ENCODE measurements around the gene RBFOX2. TPM values are rescaled to one million over a fixed set of nuclear protein-coding genes. Genes with fewer than 3 reads are reported as not detected.

The RBFOX2 gene
- total and polyA plus RNA-seq, 2 of the 8 experiments (the other 6 are each of a cell fraction or from before 2014, with no cell fraction given), result 121 to 122 TPM

DNA sequence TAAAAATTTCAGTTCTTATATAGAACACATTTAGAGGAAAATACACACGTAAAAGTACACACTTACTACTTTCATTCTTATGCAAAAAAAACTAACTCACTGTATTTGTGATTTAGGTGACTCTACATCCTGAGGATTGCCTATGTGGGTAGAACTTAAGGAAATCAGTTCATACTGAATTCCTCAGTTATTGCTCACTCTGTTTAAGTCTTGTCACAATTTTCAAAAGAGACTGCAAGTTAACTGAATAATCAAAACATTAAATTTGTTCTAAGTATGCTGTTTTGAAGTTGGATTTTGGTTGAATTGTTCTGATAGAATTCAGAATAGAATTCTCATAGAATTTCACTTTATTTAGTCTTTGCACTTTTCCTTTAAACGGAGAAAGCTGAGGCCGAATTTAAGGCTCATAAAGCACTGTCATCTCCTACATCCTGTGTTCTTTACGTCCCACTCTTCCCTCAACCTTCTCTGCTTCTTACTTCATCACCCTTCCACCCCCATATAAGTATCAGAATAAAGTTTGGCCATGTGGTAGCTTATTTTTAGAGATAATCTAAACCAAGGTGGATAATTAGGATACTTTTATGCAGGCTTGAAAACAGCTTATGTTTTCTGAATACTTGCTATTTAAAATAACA is 251.2 kb downstream of the RBFOX2 start:
- Histone ChIP-seq H4K20me1 (replicated peaks in 1 of 2; ENCODE audit: control insufficient read depth in 1 of 2, insufficient read depth in 2 of 2, low read length in 2 of 2) (peaks cover 0 to 1% of the 10 kb centered on the region in 2 experiments), H3K56ac (replicated peaks; ENCODE audit: insufficient read length, low read depth, low read length) (no peak overlapping the region), H2BK20ac (ENCODE audit: low read length) (no peak overlapping the region), H3K4me3 (ENCODE audit: extremely low read depth in 1 of 4, insufficient read depth in 2 of 4, low read depth in 3 of 4, low read length in 4 of 4) (no peak overlapping the region), H3K36me3 (ENCODE audit: control insufficient read depth in 2 of 4, insufficient read depth in 4 of 4, low read length in 3 of 4) (peaks cover 2 to 11% (median 6%) of the 10 kb centered on the region in 4 experiments), H2BK15ac (ENCODE audit: low read length) (no peak overlapping the region), H3K9ac (replicated peaks in 1 of 4; ENCODE audit: extremely low read depth in 1 of 4, low read depth in 3 of 4, low read length in 3 of 4) (no peak overlapping the region), H2BK12ac (ENCODE audit: low read depth, low read length) (no peak overlapping the region), H3K18ac (ENCODE audit: extremely low read depth, low read length) (no peak overlapping the region), H2AFZ (ENCODE audit: low read length) (no peak overlapping the region), H4K5ac (ENCODE audit: insufficient read length, low read depth, low read length) (no peak overlapping the region), H4K8ac (ENCODE audit: extremely low read depth, insufficient read depth, low read length) (no peak overlapping the region), H3K79me2 (ENCODE audit: control insufficient read depth in 1 of 2, insufficient read depth in 2 of 2, low read length in 2 of 2) (no peaks in the 10 kb centered on the region), H2BK120ac (replicated peaks; ENCODE audit: low read depth, low read length) (no peak overlapping the region), H3K9me3 (ENCODE audit: insufficient read depth in 2 of 2, low read depth in 1 of 2, low read length in 1 of 2) (no peaks in the 10 kb centered on the region), H2AK5ac (ENCODE audit: low read depth, low read length) (no peak overlapping the region), H3K4me2 (ENCODE audit: insufficient read depth in 1 of 2, low read depth in 2 of 2, low read length in 2 of 2) (no peak overlapping the region), H3K27ac (ENCODE audit: low read depth, low read length) (no peak overlapping the region), H3K27me3 (replicated peaks in 1 of 4; ENCODE audit: control insufficient read depth in 3 of 4, extremely low read depth in 1 of 4, insufficient read depth in 3 of 4, low read length in 3 of 4) (no peaks in the 10 kb centered on the region), H3K14ac (ENCODE audit: insufficient read length) (no peak overlapping the region), H3K4me1 (replicated peaks in 1 of 4; ENCODE audit: control insufficient read depth in 3 of 4, insufficient read depth in 4 of 4, low read length in 3 of 4) (no peaks in the 10 kb centered on the region; a peak in 1 of 7 replicates), H3K4ac (replicated peaks; ENCODE audit: insufficient read length, low read depth, low read length) (no peak overlapping the region), H2BK5ac (ENCODE audit: low read depth, low read length) (no peak overlapping the region), H3K79me1 (ENCODE audit: low read depth, low read length) (no peaks in the 10 kb centered on the region), H3K23ac (ENCODE audit: insufficient read length) (no peak overlapping the region), H4K91ac (replicated peaks; ENCODE audit: insufficient read length, low read length) (no peak overlapping the region), H3K23me2 (ENCODE audit: low read depth, low read length) (no peaks in the 10 kb centered on the region)
- ChIA-PET POLR2A (ENCODE audit: partially characterized antibody) (no interaction called here), CTCF (ENCODE audit: partially characterized antibody) (interaction anchor here (0.9 to 1.0 kb wide), 2 partner anchors 16 to 150 kb away, joined by 4 read pairs; no protein-coding TSS in a partner anchor)
- FAIRE-seq (no peak), DNase-seq (ENCODE audit: low read depth in 1 of 2, low spot score in 2 of 2) (no peak)
- WGBS, 2 experiments (ENCODE audit: extremely low coverage in 1 of 2, insufficient coverage in 1 of 2, insufficient read length in 1 of 2, insufficient replicate concordance in 2 of 2, low coverage in 1 of 2, low lambda C conversion rate in 2 of 2, missing lambda C conversion rate in 1 of 2), result 85% methylated on average over 4 of the region's 4 CpGs; no CpG with 5 or more reads in 1 of the 2 experiments
- TF ChIP-seq EP300 (IDR thresholded peaks at IDR 0.05; ENCODE audit: borderline replicate concordance in 1 of 2, low read depth in 2 of 2, low read length in 2 of 2) (no peak), SP2 (IDR thresholded peaks at IDR 0.05; ENCODE audit: low read length) (no peak), SAP30 (IDR thresholded peaks at IDR 0.05; ENCODE audit: insufficient read depth, insufficient replicate concordance, low read length) (no peak), SRF (IDR thresholded peaks at IDR 0.05; ENCODE audit: low read depth, low read length) (no peak)

All from H1 (cell line).